Peyer's patch (tissue), 4 donors: ENCODE measurements around the gene SLC26A1.

ENCODE experiments used
- CTCF ChIP-seq, 6 experiments: fragments of 450-650 bp in 4 of 6; fragments of 200-600 bp in 2 of 6; sonication (generic) in 1 of 6; IDR thresholded peaks; one replicate each; pipeline ENCODE4 v1.5.1; 2017 to 2019; ENCODE audit warnings: antibody characterized with exemption in 6 of 6, mild to moderate bottlenecking in 3 of 6, moderate library complexity in 1 of 6
- POLR2A ChIP-seq, 2 donors: fragments of 450-650 bp; IDR thresholded peaks; one replicate each; pipeline ENCODE4 v1.5.1; 2017; ENCODE audit warnings: antibody characterized with exemption in 2 of 2, mild to moderate bottlenecking in 2 of 2, moderate library complexity in 2 of 2

GRCh38 chr4:1009542-1010394 lies 16.6 kb upstream of the SLC26A1 start:
- TF ChIP-seq CTCF (IDR thresholded peaks at IDR 0.05) (peak in 4 of 6 experiments; percentile 4 to 33 (median 15)), POLR2A (IDR thresholded peaks at IDR 0.05) (peak; percentile 19 to 53)
